GM23338 (cell line): ENCODE measurements around the gene SEMA7A.

ENCODE experiments used
- CREB1 ChIP-seq: fragments of 250-450 bp; sonication (Bioruptor Pico); IDR thresholded peaks from 2 replicates; pipeline ENCODE4 v1.5.0; 2020; ENCODE audit warnings: low read depth, mild to moderate bottlenecking, moderate library complexity
- ETS1 ChIP-seq: IDR thresholded peaks from 2 replicates; pipeline ENCODE4 v1.6.1; 2016; ENCODE audit warnings: antibody characterized with exemption
- EZH2 ChIP-seq: fragments of 200-600 bp; sonication (generic); IDR thresholded peaks from one replicate; pipeline ENCODE4 v1.8.0; 2017; ENCODE audit warnings: antibody characterized with exemption, mild to moderate bottlenecking, low read depth; ENCODE audit not compliant: unreplicated experiment
- EZH2phosphoT487 ChIP-seq: fragments of 200-600 bp; sonication (generic); IDR thresholded peaks from one replicate; pipeline ENCODE4 v1.8.1; 2018; ENCODE audit warnings: antibody characterized with exemption; ENCODE audit not compliant: unreplicated experiment
- JUNB ChIP-seq: IDR thresholded peaks from one replicate; pipeline ENCODE4 v1.6.1; 2016; ENCODE audit warnings: antibody characterized with exemption; ENCODE audit not compliant: unreplicated experiment
- POLR2AphosphoS5 ChIP-seq: IDR thresholded peaks from 2 replicates; pipeline ENCODE4 v1.6.1; 2016; ENCODE audit warnings: antibody characterized with exemption, low read depth
- STAT1 ChIP-seq: IDR thresholded peaks from one replicate; pipeline ENCODE4 v1.6.1; 2016; ENCODE audit warnings: antibody characterized with exemption; ENCODE audit not compliant: unreplicated experiment
- ZNF331 ChIP-seq: fragments of 250-450 bp; sonication (Bioruptor Pico); IDR thresholded peaks from 2 replicates; pipeline ENCODE4 v1.5.0; 2020; ENCODE audit warnings: low read depth, mild to moderate bottlenecking, moderate library complexity
- TF ChIP-seq, protein P1 (sequence below), 2 experiments: fragments of 200-600 bp in 1 of 2; sonication (generic) in 1 of 2; conservative IDR thresholded peaks; 2 replicates each; pipeline versions ENCODE4 v1.5.1 to v1.6.1; 2016 to 2017; ENCODE audit warnings: antibody characterized with exemption in 2 of 2, low read depth in 2 of 2, mild to moderate bottlenecking in 2 of 2, moderate library complexity in 1 of 2
- TF ChIP-seq, protein P2 (sequence below): IDR thresholded peaks from one replicate; pipeline ENCODE4 v1.6.1; 2018; ENCODE audit warnings: antibody characterized with exemption; ENCODE audit not compliant: unreplicated experiment

DNA sequence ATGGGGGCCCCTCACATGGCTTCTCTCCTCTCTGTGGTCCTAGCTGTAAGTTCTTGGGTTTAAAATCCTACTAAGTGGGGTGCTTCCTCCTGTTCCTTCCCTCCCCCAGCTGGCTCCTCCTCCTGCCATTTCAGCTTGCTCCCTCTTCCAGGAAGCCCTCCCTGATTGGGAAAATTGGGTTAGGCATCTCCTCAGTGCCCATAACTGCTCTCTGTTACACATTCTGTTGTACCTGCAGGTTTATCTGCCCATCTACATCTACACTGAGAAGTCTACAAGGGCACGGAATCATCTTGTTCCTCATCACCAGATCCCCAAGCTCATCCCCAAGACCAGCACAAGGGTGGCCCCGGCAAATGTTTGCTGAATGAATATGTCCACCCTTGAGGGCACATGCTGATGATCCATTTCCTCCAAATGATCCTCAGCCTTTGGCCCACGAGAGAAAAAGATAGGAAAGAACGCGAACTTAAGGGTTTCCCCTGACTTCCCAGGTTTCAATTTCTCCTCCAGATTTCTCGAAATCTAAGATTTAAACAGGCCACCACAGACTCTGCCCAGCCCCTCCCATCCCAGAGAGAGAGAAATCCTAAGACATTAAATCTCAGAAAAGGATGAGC lies 3.9 kb downstream of the SEMA7A start:
- TF ChIP-seq, protein P1, sequence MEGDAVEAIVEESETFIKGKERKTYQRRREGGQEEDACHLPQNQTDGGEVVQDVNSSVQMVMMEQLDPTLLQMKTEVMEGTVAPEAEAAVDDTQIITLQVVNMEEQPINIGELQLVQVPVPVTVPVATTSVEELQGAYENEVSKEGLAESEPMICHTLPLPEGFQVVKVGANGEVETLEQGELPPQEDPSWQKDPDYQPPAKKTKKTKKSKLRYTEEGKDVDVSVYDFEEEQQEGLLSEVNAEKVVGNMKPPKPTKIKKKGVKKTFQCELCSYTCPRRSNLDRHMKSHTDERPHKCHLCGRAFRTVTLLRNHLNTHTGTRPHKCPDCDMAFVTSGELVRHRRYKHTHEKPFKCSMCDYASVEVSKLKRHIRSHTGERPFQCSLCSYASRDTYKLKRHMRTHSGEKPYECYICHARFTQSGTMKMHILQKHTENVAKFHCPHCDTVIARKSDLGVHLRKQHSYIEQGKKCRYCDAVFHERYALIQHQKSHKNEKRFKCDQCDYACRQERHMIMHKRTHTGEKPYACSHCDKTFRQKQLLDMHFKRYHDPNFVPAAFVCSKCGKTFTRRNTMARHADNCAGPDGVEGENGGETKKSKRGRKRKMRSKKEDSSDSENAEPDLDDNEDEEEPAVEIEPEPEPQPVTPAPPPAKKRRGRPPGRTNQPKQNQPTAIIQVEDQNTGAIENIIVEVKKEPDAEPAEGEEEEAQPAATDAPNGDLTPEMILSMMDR (conservative IDR thresholded peaks at IDR 0.05; ENCODE audit: low read depth in 2 of 2) = no peak
- no peak for TF ChIP-seq CREB1 (CRISPR knock-in tag)
- no peak for TF ChIP-seq JUNB
- no peak for TF ChIP-seq POLR2AphosphoS5
- TF ChIP-seq EZH2 = no peak
- TF ChIP-seq, protein P2, sequence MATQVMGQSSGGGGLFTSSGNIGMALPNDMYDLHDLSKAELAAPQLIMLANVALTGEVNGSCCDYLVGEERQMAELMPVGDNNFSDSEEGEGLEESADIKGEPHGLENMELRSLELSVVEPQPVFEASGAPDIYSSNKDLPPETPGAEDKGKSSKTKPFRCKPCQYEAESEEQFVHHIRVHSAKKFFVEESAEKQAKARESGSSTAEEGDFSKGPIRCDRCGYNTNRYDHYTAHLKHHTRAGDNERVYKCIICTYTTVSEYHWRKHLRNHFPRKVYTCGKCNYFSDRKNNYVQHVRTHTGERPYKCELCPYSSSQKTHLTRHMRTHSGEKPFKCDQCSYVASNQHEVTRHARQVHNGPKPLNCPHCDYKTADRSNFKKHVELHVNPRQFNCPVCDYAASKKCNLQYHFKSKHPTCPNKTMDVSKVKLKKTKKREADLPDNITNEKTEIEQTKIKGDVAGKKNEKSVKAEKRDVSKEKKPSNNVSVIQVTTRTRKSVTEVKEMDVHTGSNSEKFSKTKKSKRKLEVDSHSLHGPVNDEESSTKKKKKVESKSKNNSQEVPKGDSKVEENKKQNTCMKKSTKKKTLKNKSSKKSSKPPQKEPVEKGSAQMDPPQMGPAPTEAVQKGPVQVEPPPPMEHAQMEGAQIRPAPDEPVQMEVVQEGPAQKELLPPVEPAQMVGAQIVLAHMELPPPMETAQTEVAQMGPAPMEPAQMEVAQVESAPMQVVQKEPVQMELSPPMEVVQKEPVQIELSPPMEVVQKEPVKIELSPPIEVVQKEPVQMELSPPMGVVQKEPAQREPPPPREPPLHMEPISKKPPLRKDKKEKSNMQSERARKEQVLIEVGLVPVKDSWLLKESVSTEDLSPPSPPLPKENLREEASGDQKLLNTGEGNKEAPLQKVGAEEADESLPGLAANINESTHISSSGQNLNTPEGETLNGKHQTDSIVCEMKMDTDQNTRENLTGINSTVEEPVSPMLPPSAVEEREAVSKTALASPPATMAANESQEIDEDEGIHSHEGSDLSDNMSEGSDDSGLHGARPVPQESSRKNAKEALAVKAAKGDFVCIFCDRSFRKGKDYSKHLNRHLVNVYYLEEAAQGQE = no peak
- TF ChIP-seq EZH2phosphoT487 = no peak
- TF ChIP-seq ZNF331 (CRISPR knock-in tag) = no peak
- no peak for TF ChIP-seq ETS1
- no peak for TF ChIP-seq STAT1
